Fibroblast of skin of left quadriceps (primary cell): ENCODE results near the gene EXOC4.

Experiments used
- DNase-seq, 2 experiments: peaks; one replicate each; pipeline ENCODE4 v3.0.0-alpha.2; 2013; ENCODE audit warnings: low read depth in 2 of 2

Gene EXOC4

DNA sequence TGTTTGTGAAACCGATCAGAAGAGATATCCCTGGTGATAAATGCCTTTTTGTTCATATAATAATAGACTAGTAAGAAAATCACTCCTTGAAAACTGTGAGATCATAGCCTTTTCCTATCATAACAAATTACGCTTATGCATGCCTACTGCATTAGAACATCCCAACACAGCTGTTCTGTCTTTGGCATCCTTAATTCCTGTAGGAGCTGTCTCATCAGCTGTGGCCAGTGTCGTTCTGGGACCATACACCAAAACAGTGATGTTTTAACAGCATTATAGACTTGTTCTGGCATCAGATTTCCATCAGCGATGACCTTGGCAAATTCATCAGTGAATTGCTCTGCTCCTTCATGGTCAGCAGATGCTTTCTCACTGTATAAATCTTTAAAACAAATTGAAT is 450.7 kb downstream of the EXOC4 start:
- DNase-seq, result peak in 1 of 2 experiments; percentile 38

DNA sequence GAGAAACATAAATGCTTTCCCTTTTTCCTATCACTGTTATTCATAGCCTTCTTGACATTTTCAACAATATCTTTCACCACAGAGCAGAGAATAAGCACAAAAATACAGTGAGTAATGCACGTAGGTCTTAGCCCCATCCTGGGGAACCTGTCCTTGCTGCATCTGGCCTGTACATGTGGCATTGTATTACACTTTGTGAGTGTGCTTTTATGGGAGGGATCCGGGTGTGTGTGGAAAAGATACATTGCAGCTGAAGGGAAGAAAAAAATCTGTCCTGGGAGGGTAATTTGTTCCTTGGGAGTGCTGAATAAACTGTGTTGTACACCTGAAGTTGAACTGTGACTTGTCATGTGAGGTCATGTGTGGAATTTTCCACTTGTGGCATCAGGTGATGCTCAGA is 451.6 kb downstream of the EXOC4 start:
- DNase-seq, result no peak

DNA sequence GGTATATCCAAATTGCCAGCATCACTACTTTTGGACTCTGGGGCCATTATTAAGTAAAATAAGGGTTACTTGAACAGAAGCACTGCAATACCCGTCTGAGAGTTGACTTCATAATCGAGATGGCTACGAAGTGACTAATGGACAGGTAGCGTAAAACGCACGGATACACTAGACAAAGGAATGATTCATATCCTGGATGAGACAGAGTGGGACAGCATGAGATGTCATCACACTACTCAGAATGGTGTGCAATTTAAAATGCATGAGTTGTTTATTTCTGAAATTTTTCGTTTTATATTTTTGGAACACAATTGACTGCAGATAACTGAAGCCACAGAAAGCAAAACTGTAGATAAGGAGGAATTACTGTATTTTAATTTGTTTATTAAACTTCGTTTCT is 452.7 kb downstream of the EXOC4 start:
- DNase-seq, result no peak

DNA sequence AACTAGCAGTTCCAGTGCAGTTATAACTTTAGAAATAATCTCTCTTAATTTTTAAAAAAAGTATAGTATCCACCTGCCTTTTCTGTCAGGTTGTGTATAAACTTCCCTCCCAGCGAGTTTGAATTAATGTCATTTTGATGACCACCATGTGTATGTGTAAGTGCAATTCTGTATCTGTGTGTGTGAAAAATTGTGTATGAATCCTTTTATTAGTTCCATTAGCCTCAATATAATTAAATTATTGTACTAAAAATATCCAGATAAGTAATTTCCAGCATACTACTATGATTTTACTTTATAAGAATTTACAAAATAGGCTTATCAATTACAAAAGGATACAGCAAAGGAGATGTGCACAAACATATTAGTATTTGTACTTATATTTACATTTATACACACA is 453.1 kb downstream of the EXOC4 start:
- DNase-seq, result no peak

DNA sequence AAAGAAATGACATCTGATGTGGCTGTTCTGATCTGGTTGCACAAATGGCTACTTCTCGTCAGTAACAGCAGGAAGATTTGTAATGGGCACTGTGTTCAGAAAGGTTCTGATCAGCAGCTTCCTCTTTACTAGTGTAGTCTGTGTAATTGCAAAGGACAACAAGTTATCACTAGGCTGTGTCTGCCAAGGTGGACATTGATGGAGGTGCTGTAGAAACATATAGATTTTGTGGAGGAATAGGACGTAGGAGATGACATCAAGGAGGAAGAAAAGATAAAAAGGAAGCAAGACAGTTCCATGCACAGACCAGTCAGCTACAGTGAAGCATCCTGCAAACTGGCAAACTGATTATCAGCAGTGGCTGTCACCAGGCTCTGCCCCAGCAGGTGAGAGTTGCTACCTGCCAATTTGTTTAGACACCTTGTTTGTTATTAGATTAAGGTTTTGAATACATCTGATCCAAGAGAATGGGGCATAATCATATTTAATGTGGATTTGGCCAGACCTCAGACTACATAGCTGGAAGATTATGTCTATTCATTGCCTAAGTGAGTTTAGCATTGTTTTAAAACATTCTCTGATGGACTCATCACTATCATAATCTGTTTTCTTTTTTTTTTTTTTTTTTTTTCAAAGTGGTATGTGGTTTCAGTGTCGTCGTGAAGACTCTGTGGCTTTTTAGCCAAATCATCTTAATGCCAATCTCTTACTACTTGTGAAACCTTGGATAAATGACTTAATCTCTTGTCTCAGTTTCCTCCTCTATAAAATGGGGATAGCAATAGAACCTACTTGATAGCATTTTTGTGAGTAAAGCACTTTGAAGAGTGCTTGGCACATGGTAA is 456.4 kb downstream of the EXOC4 start:
- no peak for DNase-seq

DNA sequence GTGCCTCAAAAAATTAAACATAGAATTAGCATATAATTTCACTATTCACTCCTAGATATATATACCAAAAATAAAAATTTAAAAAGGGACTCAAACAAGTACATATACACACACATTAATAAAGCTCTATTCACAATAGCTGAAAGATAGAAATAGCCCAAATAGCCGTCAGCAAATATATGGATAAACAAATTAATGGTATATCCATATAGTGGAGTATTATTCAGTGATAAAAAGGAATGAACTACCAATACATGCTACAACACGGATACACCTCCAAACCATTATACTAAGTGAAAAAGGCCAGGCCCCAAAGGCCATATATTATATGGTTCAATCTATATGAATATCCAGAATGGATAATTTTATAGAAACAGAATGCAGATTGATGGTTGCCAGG is 459.7 kb downstream of the EXOC4 start:
- DNase-seq, result no peak

DNA sequence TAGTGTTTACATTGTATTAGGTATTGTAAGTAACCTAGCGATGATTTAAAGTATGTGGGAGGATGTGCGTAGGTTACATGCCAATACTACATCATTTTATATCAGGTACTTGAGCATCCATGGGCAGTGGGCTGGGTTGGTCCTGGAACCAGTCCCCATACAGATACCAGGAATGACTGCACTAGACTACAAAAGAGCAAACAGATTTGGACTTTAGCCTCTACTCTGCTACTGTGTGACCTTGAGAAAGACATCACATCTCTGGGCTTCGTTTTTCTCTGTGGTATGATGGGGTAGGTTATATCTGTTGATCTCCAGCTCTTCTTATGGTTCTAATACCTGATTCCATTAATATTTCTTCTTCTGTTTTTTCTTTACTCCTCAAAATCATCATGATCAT is 461.8 kb downstream of the EXOC4 start:
- no peak for DNase-seq

DNA sequence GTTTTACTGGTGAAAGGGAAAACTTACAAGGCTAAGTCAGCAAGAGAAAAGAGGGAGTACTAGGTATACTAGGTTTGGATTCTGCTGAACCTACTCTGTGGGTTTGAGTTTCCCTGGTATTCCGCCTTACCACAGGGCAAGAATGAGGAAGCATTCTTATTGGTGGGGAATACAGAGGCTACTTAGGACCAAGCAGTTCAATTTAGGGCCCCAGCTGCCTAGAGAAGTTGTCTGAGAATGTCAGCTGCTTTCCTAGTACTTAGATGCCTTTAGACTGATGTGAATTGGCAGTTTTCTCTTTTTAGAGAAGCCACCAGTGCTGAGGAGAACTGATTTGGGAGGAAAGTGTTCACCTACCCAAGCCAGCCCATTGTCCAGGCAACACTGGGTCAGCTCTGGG is 465.3 kb downstream of the EXOC4 start:
- no peak for DNase-seq

DNA sequence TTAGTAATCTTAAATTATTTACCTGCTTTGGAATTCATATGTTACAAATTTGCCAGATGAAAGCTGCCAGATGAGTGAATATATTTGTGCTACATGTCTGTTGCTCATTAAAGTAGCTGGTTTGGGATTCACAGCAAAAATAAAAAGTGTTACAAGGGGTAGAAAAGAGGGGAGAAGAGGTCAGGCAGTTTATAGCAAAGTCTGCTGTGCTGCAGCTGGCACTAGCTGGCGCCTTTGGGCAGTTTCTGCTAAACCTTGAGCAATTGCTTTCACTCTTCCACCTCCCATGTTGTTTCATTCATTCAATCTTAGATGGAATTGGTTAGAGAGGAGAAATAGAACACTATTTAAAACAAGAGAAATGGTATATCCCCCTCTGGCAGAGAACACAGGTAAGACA is 470.2 kb downstream of the EXOC4 start:
- DNase-seq, result no peak

DNA sequence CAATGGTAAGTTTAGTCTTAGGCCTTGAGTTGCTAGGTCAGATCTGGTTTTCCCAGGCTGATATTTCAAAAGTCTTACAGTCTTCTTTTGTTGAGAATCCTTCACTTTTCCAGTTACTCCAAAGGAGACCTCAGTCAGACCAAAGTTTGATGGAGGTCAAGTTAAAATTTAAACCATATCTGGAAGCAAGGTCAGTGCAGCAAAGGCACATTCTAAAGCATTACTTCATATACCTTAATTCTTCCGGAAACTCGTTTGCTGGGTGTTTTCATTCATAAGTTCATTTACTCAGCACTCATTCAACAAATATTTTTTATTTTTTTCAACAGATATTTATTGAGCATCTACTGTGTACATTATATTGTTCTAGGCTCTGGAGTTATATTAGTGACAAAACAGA is 471.3 kb downstream of the EXOC4 start:
- no peak for DNase-seq

DNA sequence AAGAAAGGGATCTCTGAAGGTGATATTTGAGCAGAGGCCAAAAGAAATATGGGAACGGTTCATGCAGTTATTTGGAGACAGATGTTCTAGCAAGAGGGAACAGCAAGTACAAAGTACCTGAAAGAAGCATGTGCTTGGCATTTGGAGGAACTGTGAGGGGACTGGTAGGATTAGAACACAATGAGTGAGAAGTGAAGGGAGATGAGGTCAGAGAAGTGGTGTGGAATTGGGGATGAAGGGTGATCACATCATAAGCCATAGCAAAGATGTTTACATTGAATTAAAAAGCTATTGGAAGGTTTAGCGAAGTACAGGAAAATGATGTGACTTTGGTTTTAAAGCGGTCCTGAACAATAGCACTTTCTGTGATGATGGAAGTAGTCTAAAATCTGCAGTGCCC is 471.8 kb downstream of the EXOC4 start:
- DNase-seq, result no peak

DNA sequence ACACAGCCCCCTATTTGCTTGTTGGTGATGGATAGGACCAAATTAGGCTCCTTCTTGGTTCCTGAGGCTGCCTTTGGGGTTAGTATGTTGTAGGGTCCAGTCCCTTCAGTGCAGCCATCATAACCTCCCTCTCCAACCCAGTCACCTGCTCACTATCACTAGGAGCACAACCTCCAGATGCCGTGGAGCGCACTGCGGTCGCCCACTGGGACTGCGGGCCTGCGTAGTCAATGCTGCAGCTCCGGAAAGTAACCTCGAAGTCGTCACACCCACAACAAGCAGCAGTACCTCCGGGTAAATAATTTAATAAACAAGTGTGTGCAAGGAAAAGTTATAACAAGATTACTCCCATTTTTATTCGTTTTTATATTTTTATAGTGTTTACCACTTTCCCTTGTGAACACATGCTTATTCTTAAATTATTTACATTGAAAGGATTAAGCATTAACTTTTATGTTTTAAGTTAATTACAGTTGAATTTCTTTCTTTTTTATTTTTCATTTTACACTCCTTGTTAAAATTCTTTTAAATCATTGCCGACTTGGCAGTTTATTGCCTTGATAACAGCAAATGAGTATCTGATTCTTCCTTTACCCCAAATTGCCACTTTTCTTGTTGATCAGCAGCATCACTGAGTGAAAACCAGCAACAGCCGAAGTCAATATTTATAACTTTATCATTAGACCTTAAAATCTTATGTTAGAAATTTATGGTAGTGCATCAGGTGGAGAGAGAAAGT is 474.8 kb downstream of the EXOC4 start:
- no peak for DNase-seq

DNA sequence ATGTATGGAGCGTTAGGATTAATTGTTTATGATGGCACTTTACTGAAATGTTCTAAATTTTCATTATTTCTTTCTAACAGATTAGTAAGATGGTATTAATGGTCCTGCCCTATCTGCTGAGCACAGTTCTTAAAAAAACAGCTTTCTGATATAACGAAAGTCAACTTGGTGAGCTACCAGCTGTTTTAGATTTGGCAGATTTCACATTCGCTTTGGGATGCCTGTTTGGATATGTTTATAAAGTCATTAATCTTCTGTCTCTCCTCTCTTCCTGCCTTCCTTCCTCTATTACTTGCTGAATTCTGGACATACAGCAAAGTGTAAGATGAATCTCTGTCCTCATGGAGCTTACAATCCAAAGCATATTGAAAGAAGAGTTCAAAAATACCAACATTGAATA is 477.5 kb downstream of the EXOC4 start:
- no peak for DNase-seq

DNA sequence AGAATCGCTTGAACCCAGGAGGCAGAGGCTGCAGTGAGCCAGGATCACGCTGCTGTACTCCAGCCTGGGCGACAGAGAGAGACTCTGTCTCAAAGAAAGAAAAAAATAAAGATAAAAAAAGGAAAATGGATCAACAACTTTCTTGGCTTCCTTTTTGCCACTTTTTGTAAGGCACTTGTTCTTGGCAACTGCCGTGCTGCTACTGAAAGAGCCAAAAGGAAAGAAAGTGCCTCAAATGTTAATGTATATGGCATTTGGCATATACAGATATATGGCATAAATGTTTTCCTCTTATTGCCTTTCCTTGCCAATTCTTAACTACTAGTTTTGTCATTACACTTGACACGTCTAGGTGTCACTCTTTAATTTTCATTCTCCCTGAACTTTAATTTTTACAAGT is 480.5 kb downstream of the EXOC4 start:
- no peak for DNase-seq

DNA sequence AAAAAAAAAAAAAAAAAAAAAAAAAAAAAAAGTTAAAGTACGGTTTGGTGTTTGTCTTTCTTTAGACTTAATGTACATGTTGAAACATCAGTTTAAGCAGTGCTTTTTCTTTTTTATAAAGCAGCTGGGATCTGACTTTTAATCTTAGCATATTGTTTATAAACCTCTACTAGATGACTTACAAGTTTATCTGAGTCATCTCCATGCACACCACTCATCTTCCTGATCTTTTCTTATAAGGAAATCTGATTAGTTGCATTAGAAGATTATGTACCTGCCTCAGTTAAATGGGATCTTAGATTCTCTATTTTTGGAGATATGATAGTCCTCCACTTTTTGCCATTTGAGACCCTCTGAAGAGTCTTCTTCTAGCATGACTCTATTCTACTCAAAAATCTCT is 482.3 kb downstream of the EXOC4 start:
- no peak for DNase-seq

DNA sequence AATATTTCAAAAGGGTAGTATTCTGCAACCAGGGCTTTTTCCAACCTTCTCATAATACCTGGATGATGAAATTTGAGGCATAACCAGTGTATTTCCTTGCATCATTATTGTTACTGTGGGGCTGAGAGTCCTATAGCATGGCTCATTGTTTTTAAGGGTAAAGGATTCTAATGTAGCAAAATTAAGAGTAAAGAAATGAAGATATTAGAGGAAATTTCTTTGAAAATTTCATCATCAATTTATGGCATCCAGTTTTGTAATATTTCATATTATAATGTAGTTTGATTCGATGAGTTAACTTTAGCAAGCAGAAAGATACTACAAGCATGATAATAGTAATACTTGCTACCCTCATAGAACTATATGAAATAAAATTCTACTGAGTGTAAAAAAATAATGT is 486.9 kb downstream of the EXOC4 start:
- DNase-seq, result no peak

DNA sequence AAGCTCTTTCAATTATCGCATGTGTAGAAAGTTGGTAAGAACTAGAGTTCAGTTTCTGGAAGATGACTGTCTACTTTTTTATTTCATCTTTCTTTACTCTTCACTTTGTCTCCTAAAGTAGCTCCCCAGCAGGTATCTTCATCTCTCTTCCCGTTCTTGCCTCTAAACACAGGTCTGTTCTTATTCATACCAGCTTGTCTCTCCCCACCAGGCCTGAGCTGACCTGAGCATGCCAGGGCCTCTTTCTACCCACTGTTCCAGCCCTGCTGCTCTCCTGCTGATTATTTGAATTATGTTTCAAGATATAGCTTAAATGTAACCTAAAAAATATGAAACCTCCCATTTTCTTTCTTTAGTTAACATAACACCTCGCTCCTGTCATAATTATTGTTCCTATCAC is 488.2 kb downstream of the EXOC4 start:
- no peak for DNase-seq

DNA sequence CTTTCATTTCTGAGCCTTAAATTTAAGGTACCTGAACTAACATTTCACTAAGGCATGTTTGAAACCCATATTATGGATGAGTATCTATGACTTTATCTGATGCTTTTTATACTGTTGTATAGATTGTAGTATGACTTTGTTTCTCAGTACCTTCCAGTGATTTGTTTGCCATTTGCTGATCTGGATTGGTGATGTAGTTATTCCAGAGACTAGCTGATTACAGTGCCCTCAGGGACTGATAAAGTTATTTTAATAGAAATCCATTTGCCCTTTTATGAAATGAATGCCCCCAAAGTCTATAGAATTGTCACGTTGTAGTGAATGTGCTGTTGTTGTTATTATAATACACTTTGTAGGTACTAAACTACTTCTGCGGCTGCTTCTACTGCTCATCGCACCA is 488.8 kb downstream of the EXOC4 start:
- DNase-seq, result no peak

DNA sequence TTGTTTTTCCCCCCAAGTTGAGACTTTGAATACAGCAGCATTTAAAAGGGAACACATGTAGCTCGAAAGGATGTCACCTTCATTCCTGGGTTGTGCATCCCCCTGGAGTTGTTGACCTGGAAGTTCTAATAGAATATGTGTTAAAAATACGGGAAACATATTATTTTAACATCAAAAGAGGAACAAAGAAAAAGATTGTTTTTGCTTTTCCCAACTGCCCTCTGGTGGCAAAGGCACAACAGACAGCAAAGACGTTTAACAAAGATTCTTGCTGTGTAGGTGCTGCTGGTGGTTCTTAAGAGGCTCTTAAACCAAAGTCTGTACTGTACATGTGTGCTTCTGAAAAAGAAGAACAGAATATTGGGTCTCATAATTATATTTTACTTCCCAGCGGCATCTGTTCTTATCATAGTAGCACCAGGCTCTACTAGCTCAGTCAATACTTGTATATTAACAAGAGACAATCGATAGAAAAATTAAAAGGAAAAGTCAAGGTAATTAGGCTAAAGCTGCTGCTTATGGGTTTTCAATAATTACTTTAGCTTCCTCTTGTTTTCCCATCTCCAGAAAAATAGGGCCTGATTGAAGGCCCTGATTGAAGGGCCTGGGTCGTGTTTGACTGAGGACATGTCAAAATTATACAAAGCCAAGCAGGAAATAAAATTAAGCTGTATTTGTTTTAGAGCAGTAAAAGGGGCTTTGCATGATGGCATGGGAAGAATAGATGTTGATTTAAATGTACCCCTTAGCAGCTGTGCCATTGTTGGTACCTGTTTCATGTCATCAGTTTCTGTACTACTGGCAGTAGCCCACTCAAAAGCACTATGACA is 490.0 kb downstream of the EXOC4 start:
- DNase-seq, result peak in 1 of 2 experiments; percentile 11

DNA sequence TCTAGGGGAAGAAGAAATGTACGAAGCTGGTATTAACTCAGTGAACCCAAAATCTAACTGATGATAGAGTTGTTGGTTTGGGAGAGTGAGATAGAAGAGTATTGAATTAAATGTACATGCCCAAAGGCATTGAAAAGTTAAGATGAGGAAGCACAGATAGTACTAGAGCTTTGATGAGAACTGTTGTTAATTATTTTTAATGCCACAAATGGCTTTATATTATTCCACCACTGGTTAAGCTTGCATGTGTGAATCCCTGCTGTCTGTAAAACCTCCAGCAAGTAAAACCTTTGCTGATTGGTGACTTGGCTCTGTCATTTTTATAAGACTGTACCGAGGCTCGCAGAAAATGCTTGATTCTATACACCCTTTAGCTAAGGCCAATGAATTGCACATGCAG is 491.6 kb downstream of the EXOC4 start:
- no peak for DNase-seq

DNA sequence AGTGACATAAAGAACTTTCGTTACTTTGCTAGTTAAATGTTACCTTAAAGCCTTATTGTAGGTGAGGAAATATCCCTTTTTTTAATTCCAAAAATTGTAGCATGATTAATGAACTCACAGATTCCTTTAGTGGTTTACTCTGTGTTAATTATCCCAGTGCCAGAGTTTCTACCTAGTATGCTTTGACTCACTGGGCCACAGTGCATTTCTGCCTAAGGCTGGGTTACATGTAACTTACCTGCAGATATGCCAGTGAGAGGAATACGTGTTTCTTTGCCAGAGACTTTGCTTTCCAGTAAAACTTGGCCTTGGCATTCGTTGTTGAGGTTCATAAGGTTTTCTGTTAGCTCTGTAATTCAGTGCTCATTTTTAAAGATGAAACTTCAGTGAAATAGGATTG is 493.4 kb downstream of the EXOC4 start:
- DNase-seq, result no peak

DNA sequence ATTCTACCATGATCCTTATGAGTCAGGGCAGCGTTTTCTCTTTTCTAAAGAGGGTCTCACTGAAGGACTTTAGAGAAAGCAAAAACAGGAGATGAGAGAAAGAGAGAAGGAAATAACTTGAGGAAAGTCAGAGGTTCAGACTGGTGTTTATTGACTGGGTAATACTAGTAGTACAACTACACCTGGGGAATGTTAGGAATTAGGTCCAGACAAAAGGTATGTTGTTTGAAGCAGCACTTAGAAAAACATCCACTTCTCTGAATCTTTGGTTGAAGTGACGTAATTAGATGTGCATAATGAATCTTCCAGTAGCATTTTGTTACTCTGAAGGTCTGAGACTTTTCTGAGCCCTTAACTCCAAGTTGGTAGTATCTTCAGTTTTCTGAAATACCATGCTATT is 494.0 kb downstream of the EXOC4 start:
- DNase-seq, result no peak
